Activated naive CD4-positive, alpha-beta T cell treated with anti-CD3 and anti-CD28 coated beads, Interleukin-2, amount 50 U/mL, for 72 hours (primary cell): ENCODE measurements around the gene SIT1. TPM values are rescaled to one million over a fixed set of nuclear protein-coding genes. Genes with fewer than 3 reads are reported as not detected.

Experiments used
- ATAC-seq, 2 donors: fragments of 150-1000 bp; cut with Tn5 transposase; 2 replicates each; pipeline ENCODE4 v1.10.0; 2021; ENCODE audit warnings: mild to moderate bottlenecking in 2 of 2, moderate library complexity in 2 of 2
- DNase-seq, 2 donors: peaks; one replicate each; pipeline ENCODE4 v3.0.0; 2021 to 2022; ENCODE audit warnings: low spot score in 2 of 2
- H3K27ac Mint-ChIP-seq, 2 donors: one replicate each; pipeline ENCODE4 v1.8.0; 2022; ENCODE audit warnings: mild to moderate bottlenecking in 2 of 2, mixed read lengths in 2 of 2
- H3K36me3 Mint-ChIP-seq, 2 donors: one replicate each; pipeline ENCODE4 v1.8.0; 2022; ENCODE audit warnings: mixed read lengths in 2 of 2
- H3K9me3 Mint-ChIP-seq, 2 donors: one replicate each; pipeline ENCODE4 v1.8.0; 2022; ENCODE audit warnings: mixed read lengths in 2 of 2
- total RNA-seq, 2 donors: library from RNA; stranded (reverse); gene quantifications; one replicate each; pipeline ENCODE4 v1.2.3, GENCODE V29; 2022

Gene SIT1
- total RNA-seq, 2 donors from 2014 or later: 67.8 to 122 TPM

DNA sequence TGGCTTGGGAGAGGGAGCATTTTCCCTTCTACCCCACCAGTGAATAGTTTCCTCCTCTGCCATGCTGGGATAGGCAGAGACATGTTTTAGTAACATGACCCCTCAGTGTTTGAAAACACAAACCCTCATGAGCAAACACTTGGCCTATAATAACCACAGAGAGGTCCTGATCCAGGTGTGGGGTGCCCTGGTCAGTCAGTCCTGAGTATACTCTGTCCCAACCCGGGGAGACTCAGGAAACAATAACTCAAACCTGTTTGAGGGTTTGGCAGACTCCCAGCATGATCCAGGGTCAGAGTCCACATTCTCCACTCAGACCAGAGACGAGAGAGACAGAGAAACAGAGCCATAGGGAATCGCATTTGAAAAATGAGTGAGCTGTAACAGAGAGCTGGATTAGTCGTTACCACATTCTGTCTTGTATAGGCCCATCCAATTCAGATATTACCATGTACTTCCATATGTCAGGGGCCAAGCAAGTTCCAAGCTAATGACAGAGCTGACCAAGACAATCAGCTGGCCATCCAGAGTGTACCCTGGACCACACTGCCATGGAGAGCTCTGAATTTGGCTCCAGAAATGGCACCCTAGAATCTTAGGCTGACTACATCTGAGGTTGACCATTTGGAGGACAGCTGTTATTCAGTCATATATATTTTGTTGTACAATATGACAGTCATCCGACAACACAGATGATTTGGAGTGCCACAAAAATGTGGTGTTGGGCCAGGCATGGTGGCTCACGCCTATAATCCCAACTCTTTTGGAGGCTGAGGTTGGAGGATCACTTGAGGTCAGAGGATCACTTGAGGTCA, 18.8 kb upstream of the SIT1 start:
- ATAC-seq: no peak
- peaks cover 0 to 10% of the 10 kb centered on the region in 2 donors for H3K9me3 Mint-ChIP-seq
- H3K27ac Mint-ChIP-seq: no peak overlapping the region

DNA sequence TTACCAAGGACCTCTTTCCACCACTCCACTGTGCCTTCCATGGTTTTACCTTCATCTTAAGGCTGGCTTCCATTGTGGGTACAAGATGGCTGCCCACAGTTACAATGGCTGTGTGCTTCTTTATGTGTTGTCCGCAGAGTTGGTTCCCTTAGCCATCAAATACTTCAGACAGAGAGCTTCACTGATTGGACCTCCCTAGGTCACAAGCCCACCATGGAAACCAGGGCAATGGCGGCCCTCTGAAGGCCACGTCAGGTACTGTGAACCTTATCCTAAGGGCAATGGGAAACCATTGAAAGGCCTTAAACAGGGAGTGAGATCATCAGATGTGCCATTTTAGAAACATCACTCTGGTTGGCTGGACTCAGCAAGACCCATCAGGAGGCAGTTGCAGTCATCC, 17.2 kb upstream of the SIT1 start:
- DNase-seq (no peak), ATAC-seq (no peak)
- Mint-ChIP-seq H3K27ac (no peak overlapping the region), H3K9me3 (peaks cover 0 to 10% of the 10 kb centered on the region in 2 donors), H3K36me3 (peaks cover 9 to 15% of the 10 kb centered on the region in 2 donors)

More for the DNA sequence above, 18.8 kb upstream of the SIT1 start:
- peaks cover 0 to 4% of the 10 kb centered on the region in 2 donors for H3K36me3 Mint-ChIP-seq
- no peak for DNase-seq

DNA sequence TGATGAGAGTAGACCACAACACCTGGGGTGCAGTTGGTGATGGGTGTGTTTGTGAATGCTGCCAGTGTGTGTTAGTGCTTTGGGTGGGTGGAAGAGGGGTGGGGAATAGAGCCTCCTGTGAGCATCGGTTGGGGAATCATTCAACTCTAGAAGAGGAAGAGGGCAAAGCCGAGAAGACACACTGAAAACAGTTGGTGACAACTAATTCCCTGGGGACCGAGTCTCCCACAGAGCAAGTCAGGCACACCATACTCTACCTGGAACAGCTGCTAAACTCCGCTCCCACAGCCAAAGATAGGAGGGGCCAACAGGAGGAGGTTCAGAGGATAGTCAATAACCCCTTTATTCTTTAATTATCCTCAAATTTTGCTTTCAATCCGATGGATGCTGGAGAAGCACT, 15.8 kb upstream of the SIT1 start:
- DNase-seq (no peak), ATAC-seq (no peak)
- Mint-ChIP-seq H3K27ac (no peak overlapping the region), H3K36me3 (peaks cover 16 to 22% of the 10 kb centered on the region in 2 donors), H3K9me3 (peaks cover 0 to 10% of the 10 kb centered on the region in 2 donors)

DNA sequence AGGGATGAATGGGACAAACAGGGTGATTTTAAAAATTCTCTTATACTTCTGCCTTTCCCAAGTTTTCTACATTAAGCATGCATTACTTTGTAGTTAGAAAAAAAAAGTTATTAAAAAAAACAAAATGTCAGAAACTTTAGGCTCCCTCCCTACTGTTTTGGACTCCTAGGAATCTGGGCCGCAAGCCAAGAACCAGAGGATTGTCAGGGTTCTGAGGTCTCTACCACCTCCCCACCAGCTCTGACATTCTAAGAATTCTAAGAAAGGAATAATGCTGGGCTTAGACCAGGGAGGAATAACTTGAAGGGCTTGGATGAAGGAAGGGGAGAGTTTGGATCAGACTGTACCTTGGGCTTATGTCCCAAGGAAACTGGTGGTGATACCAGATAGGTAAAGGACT, 15.3 kb upstream of the SIT1 start:
- ATAC-seq: no peak
- no peak overlapping the region for H3K27ac Mint-ChIP-seq
- peaks cover 16 to 22% of the 10 kb centered on the region in 2 donors for H3K36me3 Mint-ChIP-seq
- peaks cover 0 to 10% of the 10 kb centered on the region in 2 donors for H3K9me3 Mint-ChIP-seq
- DNase-seq: no peak

DNA sequence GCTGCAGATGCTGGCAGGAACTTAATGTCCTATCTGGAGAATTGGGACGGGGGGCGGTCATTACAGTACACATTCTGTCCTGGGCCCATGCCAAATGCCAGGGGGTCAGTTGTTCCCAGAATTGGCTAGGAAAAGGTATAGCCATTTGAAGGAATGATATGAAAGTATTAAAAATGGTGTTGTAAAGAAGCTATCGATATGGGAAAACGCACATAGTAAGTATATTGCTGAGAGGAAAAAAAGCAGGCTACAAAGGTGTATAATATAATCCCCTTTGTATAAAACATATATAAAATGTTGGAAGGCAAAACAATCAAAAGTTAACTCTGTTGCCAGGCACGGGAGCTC, 14.7 kb upstream of the SIT1 start:
- Mint-ChIP-seq H3K27ac (peak overlapping the region in 1 of 2 donors; percentile 84), H3K36me3 (peaks cover 19 to 22% of the 10 kb centered on the region in 2 donors), H3K9me3 (peaks cover 0 to 10% of the 10 kb centered on the region in 2 donors)
- DNase-seq (no peak), ATAC-seq (no peak)

DNA sequence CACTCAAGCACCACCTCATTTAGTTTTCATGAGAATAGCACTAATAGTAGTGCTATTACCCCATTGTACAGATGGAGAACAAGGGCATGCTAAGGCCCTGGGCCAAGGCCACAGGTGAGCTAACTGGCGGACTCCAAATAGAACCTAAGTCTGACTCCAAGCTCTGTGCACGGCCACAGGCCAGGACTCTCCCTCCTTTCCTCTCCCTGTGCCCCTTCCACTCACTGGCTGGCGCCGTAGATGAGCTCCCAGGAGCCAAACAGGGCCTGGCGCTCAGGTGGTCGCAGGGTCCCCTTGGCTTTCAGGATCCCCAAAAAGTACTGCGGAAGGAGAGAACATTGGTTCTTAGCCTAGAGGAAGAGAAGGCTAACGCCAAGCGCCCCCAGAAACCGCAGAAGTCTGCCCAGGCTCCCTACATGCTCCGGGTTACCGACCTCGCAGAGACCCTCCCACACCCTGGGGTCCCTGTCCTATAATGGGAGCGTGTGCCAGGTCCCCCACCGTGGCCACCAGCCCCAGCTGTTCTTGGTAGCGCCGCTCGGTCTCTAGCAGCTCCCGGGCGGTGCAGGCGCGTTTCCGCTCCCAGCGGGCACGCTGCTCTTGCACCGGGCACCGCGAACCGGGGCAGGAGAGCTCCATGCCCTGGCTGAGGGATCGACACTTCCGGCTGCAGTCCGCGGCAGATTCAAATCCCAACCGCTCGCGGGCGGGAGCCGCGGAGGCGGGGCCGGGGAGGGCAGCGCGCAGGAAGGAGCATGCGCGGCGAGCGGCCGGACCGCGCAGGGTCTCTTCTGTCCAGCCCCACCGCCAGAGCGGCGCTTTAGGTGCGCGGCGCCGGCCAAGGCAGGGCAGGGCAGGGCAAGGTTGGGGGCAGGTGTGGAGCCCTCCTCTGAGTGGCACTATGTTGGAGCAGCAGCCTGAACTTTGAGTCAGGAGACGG, 14.1 kb upstream of the SIT1 start, which contains the start of gene ARHGEF39:
Gene ARHGEF39, minus strand, starts transcription at position 665 of the 940 bp plus-strand sequence. Its CDS starts 26 bp downstream, at position 639.
- peak; percentile 76 to 90 for DNase-seq
- H3K27ac Mint-ChIP-seq: peak within 1 kb of the TSS; percentile 22 to 84
- peaks cover 0 to 10% of the 10 kb centered on the region in 2 donors for H3K9me3 Mint-ChIP-seq
- peak; percentile 90 to 93 for ATAC-seq
- peaks cover 22 to 26% of the 10 kb centered on the region in 2 donors for H3K36me3 Mint-ChIP-seq

DNA sequence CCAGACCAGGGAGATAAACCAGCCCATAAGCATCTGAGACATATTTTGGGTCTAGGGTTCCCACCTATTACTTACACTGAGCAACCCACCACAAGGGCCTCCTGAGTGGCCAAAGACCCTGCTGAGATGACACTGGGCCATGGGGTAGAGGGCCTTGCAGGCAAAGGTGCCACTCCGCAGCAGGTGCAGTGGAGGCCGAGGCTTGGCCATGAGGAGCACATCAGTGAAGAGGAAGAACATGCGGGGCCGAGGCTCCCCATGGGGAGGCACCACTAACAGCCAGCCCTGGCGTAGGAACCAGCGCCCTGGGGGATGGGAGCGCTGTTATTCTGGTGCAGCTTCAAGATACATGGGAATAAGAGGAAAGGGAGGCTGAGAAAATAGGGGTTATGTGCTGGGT, 11.7 kb upstream of the SIT1 start:
- DNase-seq: no peak
- Mint-ChIP-seq H3K27ac (peak overlapping the region; percentile 8 to 93), H3K36me3 (peaks cover 30 to 35% of the 10 kb centered on the region in 2 donors), H3K9me3 (peaks cover 0 to 2% of the 10 kb centered on the region in 2 donors)
- ATAC-seq: no peak

DNA sequence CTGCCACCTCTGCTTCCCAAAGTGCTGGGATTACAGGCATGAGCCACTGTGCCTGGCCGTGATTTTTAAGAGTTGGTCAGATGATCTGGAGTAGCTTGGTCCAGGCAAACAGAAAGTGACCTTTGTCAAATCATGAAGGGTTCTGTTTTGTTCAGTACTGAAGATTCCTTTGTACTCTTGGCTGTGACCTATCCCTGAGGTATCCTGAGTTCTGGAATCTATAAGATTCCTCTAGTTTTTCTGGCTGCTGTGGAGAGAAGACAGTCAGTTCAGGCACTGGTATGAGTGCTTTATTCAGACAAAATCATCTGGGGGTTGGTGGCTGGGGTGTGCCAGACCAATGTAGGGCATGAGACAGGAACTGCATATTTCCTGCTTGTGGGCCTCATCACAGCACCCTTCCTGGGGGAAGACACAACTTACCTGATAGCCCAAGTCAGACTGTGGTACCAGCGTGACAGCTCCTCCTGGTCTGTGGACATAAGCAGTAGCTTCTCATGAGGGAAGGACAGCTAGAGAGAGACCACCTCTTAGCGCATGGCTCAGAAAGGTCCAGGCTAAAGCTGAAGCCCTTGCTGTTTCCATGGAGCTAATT, 11.1 kb upstream of the SIT1 start:
- no peak for DNase-seq
- ATAC-seq: no peak
- Mint-ChIP-seq H3K9me3 (no peaks in the 10 kb centered on the region), H3K27ac (peak overlapping the region in 1 of 2 donors; percentile 93), H3K36me3 (peaks cover 30 to 35% of the 10 kb centered on the region in 2 donors)

DNA sequence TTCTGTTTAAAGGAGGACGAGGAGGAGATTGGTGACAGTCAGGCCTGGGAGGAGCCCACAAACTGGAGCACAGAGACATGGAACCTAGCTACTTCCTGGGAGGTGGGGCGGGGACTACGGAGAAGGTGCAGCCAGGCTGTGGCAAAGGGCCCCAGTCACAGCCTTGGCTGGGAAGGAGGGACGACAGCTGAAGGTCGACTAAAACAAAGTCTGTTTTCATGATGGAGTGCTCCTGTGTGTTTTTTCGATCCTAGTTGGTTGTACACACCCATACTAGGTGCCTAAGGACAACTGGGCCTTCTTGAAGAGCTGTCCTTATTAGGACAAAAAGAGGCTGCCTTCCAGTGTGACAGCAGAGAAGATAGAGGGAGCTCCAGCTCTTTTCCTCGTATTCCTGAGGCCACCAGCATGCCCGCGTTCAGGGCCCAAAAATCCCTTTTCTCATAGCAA, 10.3 kb upstream of the SIT1 start:
- H3K36me3 Mint-ChIP-seq: peaks cover 30 to 35% of the 10 kb centered on the region in 2 donors
- H3K9me3 Mint-ChIP-seq: no peaks in the 10 kb centered on the region
- DNase-seq (no peak), ATAC-seq (no peak)
- peak overlapping the region in 1 of 2 donors; percentile 10 for H3K27ac Mint-ChIP-seq

DNA sequence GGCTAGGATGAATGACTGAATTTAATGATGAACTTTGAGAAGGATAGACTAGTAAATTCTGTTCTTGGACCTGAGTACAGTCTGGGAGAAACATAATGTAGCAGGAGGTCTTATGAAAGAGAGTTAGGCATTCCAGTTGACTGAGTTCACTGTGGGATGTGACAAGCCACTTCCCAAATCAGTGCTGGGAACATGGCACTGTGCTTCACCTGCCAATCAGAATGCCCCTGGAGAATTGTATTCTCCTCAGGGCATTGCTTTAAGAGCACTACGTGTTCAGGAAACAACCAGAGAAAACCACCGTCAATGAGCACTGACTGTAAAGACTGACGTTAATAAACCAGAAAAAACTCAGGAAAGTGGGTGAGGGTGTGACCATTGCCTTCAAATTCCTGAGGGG, 8.6 kb upstream of the SIT1 start:
- H3K36me3 Mint-ChIP-seq: peaks cover 27 to 34% of the 10 kb centered on the region in 2 donors
- no peak for DNase-seq
- ATAC-seq: no peak
- no peaks in the 10 kb centered on the region for H3K9me3 Mint-ChIP-seq
- peak overlapping the region in 1 of 2 donors; percentile 96 for H3K27ac Mint-ChIP-seq

DNA sequence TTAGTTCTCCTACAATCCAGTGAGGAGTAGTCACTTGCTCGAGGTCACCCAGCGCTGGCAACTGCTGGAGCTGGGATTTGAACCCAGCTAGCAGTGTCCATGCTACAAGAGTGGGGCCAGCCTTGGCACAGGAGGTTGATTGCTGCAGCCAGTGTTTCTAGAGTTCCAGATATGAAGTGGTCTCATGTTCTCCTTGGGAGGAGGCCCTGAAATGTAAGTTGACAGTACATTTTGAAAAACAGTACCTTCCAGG, 8.2 kb upstream of the SIT1 start:
- ATAC-seq (no peak), DNase-seq (no peak)
- H3K9me3 Mint-ChIP-seq: no peaks in the 10 kb centered on the region
- peak overlapping the region; percentile 96 to 100 for H3K27ac Mint-ChIP-seq
- peaks cover 27 to 30% of the 10 kb centered on the region in 2 donors for H3K36me3 Mint-ChIP-seq

DNA sequence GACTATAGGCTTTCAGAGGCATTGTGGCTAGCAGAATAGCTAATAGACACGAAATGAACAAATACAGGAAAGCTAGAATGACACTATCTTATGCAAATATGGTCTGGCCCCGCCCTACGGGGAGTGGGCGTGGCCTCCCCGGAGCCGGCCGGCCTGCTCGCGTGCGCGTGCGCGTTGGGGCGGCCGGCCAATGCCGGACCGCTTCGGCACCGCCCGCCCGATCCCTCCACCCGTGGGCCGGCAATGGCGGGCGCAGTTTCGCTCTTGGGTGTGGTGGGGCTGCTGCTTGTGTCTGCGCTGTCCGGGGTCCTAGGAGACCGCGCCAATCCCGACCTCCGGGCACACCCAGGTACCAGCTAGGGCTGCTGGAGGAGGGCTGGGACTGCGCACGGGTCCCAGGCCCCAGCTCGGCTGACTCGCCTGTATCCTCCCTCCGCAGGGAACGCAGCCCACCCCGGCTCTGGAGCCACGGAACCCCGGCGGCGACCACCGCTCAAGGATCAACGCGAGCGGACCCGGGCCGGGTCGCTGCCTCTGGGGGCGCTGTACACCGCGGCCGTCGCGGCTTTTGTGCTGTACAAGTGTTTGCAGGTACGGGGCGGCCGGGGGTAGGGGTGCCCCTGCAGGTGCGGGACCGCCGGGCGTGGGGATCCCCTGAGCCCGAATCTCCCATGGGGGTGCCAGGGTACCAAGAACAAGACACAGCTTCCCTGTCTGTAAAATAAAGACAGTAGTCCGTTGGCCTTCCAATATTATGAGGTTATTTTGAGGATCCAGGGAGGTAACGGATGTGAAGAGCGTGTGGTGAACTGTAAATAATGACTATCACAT, 7.6 kb upstream of the SIT1 start, which contains the start of gene CCDC107:
Gene CCDC107, plus strand, starts transcription at position 156 of the 831 bp plus-strand sequence. Its CDS starts 88 bp downstream, at position 244.
- Mint-ChIP-seq H3K36me3 (peaks cover 24 to 25% of the 10 kb centered on the region in 2 donors), H3K27ac (peak within 1 kb of the TSS; percentile 96 to 100), H3K9me3 (no peaks in the 10 kb centered on the region)
- peak; percentile 64 to 65 for ATAC-seq
- DNase-seq: peak; percentile 85 to 90

DNA sequence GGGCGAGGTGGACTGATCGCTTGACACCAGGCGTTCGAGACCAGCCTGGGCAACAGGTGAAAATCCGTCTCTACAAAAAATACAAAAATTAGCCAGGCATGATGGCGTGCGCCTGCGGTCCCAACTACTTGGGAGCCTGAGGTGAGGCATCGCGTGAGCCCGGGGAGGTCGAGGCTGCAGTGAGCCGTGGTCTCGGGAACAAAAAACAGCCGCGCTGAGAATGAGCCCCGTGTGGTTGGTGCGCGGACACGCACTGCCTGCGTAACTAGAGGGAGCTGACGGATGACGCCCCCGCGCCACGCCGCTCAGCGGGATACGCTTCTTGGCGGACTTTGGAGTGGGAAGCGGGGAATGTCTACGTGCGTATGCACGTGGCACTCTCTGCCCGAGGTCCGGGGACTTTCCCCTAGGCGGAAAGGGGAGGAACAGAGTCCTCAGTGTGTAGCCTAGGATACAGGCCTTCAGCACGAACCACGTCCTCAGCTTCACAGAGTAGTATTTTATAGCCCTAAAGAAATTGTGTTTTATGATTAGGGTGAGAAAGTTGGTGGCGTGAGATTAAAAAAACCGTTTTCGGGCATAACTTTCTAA, 6.9 kb upstream of the SIT1 start, which contains the start of gene RMRP:
Gene RMRP, minus strand, starts transcription at position 474 of the 591 bp plus-strand sequence.
- DNase-seq (peak; percentile 87 to 97), ATAC-seq (peak; percentile 96 to 97)
- H3K36me3 Mint-ChIP-seq: peaks cover 17 to 18% of the 10 kb centered on the region in 2 donors
- H3K9me3 Mint-ChIP-seq: no peaks in the 10 kb centered on the region
- peak within 1 kb of the TSS; percentile 96 to 100 for H3K27ac Mint-ChIP-seq

DNA sequence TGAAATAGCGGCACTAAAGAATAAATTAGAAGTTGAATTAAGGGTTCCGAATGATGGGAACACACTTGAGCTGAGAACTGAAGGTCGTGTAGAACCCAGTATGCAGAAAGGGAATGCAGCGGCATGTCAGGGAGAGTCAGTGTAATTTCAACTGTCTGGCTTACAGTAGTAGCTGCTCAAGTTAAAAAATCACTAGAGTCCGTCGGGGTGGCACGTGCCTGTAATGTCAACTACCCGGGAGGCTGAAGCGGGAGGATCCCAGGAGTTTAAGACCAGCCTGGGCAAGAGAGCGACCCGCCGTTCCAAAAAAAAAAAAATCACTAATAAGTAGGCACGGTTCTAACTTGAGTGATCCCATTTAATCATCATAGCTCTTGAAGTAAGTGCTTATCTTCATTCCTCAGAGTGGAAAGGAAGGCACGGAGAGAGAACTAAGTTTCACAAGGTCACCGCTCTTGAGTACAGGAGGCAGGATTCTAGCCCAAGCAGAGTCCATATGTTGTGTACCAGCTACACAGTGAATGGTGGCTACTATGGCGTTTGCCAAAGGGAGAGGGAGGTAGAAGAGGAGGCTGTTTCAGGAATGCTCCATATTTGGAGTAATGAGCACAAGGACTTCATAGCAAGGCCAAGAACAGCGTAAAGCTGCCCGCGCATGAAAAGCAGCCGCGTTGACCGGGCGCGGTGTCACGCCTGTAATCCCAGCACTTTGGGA, 6.3 kb upstream of the SIT1 start:
- peaks cover 13 to 14% of the 10 kb centered on the region in 2 donors for H3K36me3 Mint-ChIP-seq
- no peak for DNase-seq
- no peaks in the 10 kb centered on the region for H3K9me3 Mint-ChIP-seq
- no peak for ATAC-seq
- peak overlapping the region; percentile 96 to 100 for H3K27ac Mint-ChIP-seq

DNA sequence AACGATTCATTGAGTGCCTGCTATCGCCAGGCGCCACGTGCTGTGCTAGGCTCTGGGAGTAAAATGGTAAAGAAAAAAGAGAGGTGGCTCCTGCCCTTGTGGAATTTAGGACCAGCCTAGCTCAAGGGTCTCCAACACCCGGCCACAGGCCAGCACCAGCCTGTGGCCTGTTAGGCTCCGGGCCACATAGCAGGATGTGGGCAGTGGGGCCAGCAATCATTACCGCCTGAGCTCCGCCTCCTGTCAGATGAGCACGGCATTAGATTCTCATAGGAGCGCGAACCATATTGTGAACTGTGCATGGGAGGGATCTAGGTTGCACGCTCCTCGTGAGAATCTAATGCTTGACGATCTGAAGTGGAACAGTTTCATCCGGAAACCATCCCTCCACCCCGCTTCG, 5.6 kb upstream of the SIT1 start:
- ATAC-seq: no peak
- H3K9me3 Mint-ChIP-seq: no peaks in the 10 kb centered on the region
- H3K36me3 Mint-ChIP-seq: peaks cover 13 to 14% of the 10 kb centered on the region in 2 donors
- peak overlapping the region in 1 of 2 donors; percentile 96 for H3K27ac Mint-ChIP-seq
- DNase-seq: no peak
